ENCODE measurements around the gene BUD31. TPM values are rescaled to one million over a fixed set of nuclear protein-coding genes. Genes with fewer than 3 reads are reported as not detected.

The BUD31 gene
- total and polyA plus RNA-seq, 2 of the 8 experiments (the other 6 are each of a cell fraction or from before 2014, with no cell fraction given) = 46.7 to 114 TPM

DNA sequence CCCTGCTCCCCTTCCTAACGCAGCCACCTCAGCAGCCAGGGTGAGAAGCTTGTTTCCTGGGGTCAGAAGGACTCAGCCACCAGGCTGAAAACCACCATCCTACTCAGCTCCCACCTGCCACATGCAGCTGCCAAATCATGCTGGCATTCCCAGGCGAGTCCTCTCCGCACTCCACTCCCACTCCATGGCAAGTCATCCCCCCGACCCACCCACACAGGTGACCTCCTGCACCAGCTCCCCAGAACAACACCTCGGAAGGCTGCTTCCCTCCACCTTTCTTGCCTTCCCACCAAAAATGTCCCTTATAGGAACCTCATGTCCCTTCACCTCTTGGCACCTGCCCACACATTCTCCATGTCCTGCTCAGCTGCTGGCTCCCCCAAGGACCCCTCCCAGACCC, 5.0 kb upstream of the BUD31 start (continued):
- TF ChIP-seq RAD21 (IDR thresholded peaks at IDR 0.05 in 1 of 2, conservative IDR thresholded peaks at IDR 0.05 in 1 of 2; ENCODE audit: low read depth in 2 of 2, low read length in 2 of 2) = no peak
